Measurements from ENCODE around the gene ITPKB.

DNA sequence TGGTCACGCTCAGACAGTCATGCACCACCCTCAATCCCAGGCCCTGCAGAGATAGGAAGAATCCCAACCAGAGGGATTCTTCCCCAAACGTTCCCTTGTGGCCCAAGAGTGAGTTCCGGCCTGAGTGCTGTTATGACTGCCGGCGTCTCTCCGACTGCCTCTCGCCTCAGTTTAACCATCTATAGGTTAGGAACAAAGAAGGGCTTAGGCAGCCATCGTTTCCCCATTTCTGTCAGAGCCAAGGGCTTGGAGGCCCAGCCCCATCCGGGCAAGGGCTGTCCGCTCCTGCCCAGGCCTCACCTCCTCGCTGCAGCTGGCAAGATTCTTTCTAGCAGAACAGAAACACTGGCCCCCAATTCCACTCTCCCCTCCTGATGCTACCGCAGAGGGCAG lies 131.8 kb downstream of the ITPKB start:
- TF ChIP-seq, protein P1, sequence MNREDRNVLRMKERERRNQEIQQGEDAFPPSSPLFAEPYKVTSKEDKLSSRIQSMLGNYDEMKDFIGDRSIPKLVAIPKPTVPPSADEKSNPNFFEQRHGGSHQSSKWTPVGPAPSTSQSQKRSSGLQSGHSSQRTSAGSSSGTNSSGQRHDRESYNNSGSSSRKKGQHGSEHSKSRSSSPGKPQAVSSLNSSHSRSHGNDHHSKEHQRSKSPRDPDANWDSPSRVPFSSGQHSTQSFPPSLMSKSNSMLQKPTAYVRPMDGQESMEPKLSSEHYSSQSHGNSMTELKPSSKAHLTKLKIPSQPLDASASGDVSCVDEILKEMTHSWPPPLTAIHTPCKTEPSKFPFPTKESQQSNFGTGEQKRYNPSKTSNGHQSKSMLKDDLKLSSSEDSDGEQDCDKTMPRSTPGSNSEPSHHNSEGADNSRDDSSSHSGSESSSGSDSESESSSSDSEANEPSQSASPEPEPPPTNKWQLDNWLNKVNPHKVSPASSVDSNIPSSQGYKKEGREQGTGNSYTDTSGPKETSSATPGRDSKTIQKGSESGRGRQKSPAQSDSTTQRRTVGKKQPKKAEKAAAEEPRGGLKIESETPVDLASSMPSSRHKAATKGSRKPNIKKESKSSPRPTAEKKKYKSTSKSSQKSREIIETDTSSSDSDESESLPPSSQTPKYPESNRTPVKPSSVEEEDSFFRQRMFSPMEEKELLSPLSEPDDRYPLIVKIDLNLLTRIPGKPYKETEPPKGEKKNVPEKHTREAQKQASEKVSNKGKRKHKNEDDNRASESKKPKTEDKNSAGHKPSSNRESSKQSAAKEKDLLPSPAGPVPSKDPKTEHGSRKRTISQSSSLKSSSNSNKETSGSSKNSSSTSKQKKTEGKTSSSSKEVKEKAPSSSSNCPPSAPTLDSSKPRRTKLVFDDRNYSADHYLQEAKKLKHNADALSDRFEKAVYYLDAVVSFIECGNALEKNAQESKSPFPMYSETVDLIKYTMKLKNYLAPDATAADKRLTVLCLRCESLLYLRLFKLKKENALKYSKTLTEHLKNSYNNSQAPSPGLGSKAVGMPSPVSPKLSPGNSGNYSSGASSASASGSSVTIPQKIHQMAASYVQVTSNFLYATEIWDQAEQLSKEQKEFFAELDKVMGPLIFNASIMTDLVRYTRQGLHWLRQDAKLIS (CRISPR knock-in tag; IDR thresholded peaks at IDR 0.05) = no peak
- TF ChIP-seq BRCA1 (CRISPR knock-in tag; IDR thresholded peaks at IDR 0.05) = no peak
- TF ChIP-seq TCF7L2 (IDR thresholded peaks at IDR 0.05; ENCODE audit: low read depth, low read length) = no peak
- TF ChIP-seq, protein P2, sequence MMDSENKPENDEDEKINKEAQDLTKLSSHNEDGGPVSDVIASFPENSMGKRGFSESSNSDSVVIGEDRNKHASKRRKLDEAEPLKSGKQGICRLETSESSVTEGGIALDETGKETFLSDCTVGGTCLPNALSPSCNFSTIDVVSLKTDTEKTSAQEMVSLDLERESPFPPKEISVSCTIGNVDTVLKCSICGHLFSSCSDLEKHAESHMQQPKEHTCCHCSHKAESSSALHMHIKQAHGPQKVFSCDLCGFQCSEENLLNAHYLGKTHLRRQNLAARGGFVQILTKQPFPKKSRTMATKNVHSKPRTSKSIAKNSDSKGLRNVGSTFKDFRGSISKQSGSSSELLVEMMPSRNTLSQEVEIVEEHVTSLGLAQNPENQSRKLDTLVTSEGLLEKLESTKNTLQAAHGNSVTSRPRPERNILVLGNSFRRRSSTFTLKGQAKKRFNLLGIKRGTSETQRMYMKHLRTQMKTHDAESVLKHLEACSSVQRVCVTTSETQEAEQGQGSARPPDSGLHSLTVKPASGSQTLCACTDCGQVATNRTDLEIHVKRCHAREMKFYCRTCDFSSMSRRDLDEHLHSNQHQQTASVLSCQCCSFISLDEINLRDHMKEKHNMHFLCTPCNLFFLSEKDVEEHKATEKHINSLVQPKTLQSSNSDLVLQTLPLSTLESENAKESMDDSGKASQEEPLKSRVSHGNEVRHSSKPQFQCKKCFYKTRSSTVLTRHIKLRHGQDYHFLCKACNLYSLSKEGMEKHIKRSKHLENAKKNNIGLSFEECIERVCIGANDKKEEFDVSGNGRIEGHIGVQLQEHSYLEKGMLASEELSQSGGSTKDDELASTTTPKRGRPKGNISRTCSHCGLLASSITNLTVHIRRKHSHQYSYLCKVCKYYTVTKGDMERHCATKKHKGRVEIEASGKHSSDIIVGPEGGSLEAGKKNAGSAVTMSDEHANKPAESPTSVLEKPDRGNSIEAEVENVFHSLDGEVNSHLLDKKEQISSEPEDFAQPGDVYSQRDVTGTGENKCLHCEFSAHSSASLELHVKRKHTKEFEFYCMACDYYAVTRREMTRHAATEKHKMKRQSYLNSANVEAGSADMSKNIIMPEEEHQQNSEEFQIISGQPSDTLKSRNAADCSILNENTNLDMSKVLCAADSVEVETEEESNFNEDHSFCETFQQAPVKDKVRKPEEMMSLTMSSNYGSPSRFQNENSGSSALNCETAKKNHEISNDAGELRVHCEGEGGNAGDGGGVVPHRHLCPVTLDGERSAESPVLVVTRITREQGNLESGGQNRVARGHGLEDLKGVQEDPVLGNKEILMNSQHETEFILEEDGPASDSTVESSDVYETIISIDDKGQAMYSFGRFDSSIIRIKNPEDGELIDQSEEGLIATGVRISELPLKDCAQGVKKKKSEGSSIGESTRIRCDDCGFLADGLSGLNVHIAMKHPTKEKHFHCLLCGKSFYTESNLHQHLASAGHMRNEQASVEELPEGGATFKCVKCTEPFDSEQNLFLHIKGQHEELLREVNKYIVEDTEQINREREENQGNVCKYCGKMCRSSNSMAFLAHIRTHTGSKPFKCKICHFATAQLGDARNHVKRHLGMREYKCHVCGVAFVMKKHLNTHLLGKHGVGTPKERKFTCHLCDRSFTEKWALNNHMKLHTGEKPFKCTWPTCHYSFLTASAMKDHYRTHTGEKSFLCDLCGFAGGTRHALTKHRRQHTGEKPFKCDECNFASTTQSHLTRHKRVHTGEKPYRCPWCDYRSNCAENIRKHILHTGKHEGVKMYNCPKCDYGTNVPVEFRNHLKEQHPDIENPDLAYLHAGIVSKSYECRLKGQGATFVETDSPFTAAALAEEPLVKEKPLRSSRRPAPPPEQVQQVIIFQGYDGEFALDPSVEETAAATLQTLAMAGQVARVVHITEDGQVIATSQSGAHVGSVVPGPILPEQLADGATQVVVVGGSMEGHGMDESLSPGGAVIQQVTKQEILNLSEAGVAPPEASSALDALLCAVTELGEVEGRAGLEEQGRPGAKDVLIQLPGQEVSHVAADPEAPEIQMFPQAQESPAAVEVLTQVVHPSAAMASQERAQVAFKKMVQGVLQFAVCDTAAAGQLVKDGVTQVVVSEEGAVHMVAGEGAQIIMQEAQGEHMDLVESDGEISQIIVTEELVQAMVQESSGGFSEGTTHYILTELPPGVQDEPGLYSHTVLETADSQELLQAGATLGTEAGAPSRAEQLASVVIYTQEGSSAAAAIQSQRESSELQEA (CRISPR knock-in tag; IDR thresholded peaks at IDR 0.05; ENCODE audit: not compliant biosample characterization) = no peak
- TF ChIP-seq, protein P3, sequence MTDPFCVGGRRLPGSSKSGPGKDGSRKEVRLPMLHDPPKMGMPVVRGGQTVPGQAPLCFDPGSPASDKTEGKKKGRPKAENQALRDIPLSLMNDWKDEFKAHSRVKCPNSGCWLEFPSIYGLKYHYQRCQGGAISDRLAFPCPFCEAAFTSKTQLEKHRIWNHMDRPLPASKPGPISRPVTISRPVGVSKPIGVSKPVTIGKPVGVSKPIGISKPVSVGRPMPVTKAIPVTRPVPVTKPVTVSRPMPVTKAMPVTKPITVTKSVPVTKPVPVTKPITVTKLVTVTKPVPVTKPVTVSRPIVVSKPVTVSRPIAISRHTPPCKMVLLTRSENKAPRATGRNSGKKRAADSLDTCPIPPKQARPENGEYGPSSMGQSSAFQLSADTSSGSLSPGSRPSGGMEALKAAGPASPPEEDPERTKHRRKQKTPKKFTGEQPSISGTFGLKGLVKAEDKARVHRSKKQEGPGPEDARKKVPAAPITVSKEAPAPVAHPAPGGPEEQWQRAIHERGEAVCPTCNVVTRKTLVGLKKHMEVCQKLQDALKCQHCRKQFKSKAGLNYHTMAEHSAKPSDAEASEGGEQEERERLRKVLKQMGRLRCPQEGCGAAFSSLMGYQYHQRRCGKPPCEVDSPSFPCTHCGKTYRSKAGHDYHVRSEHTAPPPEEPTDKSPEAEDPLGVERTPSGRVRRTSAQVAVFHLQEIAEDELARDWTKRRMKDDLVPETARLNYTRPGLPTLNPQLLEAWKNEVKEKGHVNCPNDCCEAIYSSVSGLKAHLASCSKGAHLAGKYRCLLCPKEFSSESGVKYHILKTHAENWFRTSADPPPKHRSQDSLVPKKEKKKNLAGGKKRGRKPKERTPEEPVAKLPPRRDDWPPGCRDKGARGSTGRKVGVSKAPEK (CRISPR knock-in tag; IDR thresholded peaks at IDR 0.05; ENCODE audit: borderline replicate concordance) = no peak
- TF ChIP-seq FOXK2 (IDR thresholded peaks at IDR 0.05) = no peak
